ENCODE data around the gene NLGN1. TPM values are rescaled to one million over a fixed set of nuclear protein-coding genes. Genes with fewer than 3 reads are reported as not detected.
A peak's percentile ranks its signal among the peaks of the same experiment; 100 is the strongest.

Gene NLGN1
- total RNA-seq, 1 donor from 2014 or later = 50.2 TPM

DNA sequence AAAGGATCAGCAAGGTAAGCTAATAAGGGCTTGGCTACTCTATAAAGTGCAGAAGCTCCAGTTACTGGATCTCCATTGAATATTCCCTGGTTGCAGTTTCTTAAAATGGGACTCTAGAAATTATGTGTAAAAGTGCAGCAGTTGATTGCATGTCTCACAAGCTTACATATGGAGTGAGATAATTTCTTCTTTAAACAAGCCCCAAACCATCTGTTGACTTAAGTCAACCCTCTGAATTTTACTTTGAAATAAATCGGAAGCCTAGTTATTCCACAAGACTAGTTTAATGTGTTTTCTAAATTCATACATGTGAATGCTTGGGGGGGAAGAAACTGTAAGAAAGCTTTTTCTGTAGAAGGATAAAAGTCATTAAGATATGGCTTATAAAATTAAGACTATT is 664.2 kb downstream of the NLGN1 start:
- H3K4me3 Mint-ChIP-seq (ENCODE audit: unreplicated experiment) = no peak overlapping the region
- TF ChIP-seq, protein P1, sequence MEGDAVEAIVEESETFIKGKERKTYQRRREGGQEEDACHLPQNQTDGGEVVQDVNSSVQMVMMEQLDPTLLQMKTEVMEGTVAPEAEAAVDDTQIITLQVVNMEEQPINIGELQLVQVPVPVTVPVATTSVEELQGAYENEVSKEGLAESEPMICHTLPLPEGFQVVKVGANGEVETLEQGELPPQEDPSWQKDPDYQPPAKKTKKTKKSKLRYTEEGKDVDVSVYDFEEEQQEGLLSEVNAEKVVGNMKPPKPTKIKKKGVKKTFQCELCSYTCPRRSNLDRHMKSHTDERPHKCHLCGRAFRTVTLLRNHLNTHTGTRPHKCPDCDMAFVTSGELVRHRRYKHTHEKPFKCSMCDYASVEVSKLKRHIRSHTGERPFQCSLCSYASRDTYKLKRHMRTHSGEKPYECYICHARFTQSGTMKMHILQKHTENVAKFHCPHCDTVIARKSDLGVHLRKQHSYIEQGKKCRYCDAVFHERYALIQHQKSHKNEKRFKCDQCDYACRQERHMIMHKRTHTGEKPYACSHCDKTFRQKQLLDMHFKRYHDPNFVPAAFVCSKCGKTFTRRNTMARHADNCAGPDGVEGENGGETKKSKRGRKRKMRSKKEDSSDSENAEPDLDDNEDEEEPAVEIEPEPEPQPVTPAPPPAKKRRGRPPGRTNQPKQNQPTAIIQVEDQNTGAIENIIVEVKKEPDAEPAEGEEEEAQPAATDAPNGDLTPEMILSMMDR (IDR thresholded peaks at IDR 0.05; ENCODE audit: partially characterized antibody, unreplicated experiment) = no peak
- H3K9me3 Mint-ChIP-seq (ENCODE audit: unreplicated experiment) = no peaks in the 10 kb centered on the region
- no peak for DNase-seq
- no peak overlapping the region for H3K27ac Mint-ChIP-seq (ENCODE audit: unreplicated experiment)
- H3K36me3 Mint-ChIP-seq (ENCODE audit: unreplicated experiment) = peaks cover 4% of the 10 kb centered on the region
- H3K27me3 Mint-ChIP-seq (ENCODE audit: unreplicated experiment) = no peaks in the 10 kb centered on the region
- H3K4me1 Mint-ChIP-seq (ENCODE audit: low read depth, unreplicated experiment) = no peaks in the 10 kb centered on the region

DNA sequence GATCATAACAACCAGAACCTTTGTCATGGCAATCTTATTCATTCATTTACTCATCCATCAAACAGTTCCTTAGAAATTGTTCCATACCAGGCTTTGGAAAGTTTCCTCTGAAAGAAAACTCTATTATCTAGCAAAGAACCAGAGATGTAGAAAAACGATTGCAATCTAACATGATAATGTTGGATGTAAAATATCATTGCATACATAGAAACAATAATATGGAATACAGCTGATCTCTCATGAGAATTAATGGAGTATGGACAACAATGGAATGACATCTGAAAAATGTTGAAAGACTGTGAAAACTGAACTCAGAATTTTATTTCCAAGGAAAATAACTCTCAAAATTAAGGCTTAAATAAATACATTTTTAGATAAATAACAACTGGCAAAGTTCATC is 665.4 kb downstream of the NLGN1 start:
- Mint-ChIP-seq H3K4me3 (ENCODE audit: unreplicated experiment) (no peak overlapping the region), H3K9me3 (ENCODE audit: unreplicated experiment) (no peaks in the 10 kb centered on the region), H3K36me3 (ENCODE audit: unreplicated experiment) (peaks cover 4% of the 10 kb centered on the region), H3K27ac (ENCODE audit: unreplicated experiment) (no peak overlapping the region), H3K4me1 (ENCODE audit: low read depth, unreplicated experiment) (peaks cover 2% of the 10 kb centered on the region), H3K27me3 (ENCODE audit: unreplicated experiment) (no peaks in the 10 kb centered on the region)
- TF ChIP-seq, protein P1 (IDR thresholded peaks at IDR 0.05; ENCODE audit: partially characterized antibody, unreplicated experiment) = no peak
- DNase-seq = no peak

DNA sequence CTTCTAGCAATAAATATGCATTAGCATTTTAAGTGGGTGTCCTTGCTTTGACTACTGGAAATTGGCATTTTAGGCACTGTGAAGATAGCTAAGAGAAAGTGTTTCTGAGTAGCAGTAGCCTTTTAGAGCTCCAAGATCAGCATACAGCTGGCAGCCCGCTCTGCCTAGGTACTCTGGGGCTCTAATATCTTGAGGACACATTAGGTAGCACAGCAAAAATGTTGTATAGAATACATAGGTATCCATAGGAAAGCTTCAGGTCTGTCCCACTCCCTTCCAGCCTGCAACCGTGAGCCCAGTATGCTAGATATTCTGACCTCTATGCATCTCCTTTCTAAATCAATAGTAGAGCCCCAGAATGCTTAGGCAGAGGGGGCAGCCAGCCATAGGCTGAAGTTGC is 670.5 kb downstream of the NLGN1 start:
- Mint-ChIP-seq H3K36me3 (ENCODE audit: unreplicated experiment) (peaks cover under 1% of the 10 kb centered on the region), H3K27me3 (ENCODE audit: unreplicated experiment) (no peaks in the 10 kb centered on the region), H3K9me3 (ENCODE audit: unreplicated experiment) (no peaks in the 10 kb centered on the region), H3K4me3 (ENCODE audit: unreplicated experiment) (no peak overlapping the region), H3K27ac (ENCODE audit: unreplicated experiment) (no peak overlapping the region), H3K4me1 (ENCODE audit: low read depth, unreplicated experiment) (peaks cover 5% of the 10 kb centered on the region)
- DNase-seq = peak; percentile 14
- TF ChIP-seq, protein P1 (IDR thresholded peaks at IDR 0.05; ENCODE audit: partially characterized antibody, unreplicated experiment) = no peak

DNA sequence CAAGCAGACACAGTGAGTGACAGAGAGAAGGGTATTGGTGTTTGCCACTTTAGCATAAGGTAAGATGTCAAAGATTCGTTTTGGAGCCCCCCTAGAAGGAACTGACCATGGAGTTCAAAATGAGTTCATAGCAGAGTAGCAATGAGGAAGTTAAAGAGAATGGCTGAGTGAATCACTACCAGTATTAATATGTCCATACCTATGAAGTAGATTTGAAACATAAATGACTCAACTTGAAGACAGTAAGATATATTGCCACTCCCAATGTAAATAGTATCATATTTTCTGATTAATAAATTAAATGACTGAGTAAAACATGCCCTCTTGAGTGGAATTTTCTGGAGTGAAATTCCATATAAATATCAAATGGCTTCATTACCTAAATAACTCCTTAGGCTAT is 675.1 kb downstream of the NLGN1 start:
- H3K9me3 Mint-ChIP-seq (ENCODE audit: unreplicated experiment) = peaks cover 3% of the 10 kb centered on the region
- no peaks in the 10 kb centered on the region for H3K36me3 Mint-ChIP-seq (ENCODE audit: unreplicated experiment)
- no peak overlapping the region for H3K27ac Mint-ChIP-seq (ENCODE audit: unreplicated experiment)
- TF ChIP-seq, protein P1 (IDR thresholded peaks at IDR 0.05; ENCODE audit: partially characterized antibody, unreplicated experiment) = no peak
- peaks cover 9% of the 10 kb centered on the region for H3K4me1 Mint-ChIP-seq (ENCODE audit: low read depth, unreplicated experiment)
- peaks cover 4% of the 10 kb centered on the region for H3K27me3 Mint-ChIP-seq (ENCODE audit: unreplicated experiment)
- H3K4me3 Mint-ChIP-seq (ENCODE audit: unreplicated experiment) = no peak overlapping the region
- no peak for DNase-seq

DNA sequence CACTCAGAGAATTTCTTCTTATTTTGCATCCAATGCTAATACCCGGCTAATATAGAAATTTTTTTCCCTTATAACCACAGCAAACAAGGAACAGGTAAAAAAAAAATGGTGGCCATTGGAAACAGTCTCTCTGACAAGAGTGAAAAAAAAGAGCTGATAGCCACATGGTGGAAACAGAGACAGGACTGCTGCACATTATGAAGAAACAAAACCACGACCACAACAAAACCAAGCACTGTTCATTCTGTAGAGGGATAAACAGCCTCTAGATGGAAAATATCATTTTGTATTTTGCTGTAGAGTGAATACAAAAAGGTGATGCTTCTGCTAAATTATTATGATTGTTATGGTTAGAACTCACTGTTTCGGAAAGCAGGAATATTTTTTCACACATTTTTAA is 686.2 kb downstream of the NLGN1 start:
- H3K9me3 Mint-ChIP-seq (ENCODE audit: unreplicated experiment) = no peaks in the 10 kb centered on the region
- no peak overlapping the region for H3K27ac Mint-ChIP-seq (ENCODE audit: unreplicated experiment)
- peaks cover 2% of the 10 kb centered on the region for H3K27me3 Mint-ChIP-seq (ENCODE audit: unreplicated experiment)
- TF ChIP-seq, protein P1 (IDR thresholded peaks at IDR 0.05; ENCODE audit: partially characterized antibody, unreplicated experiment) = no peak
- H3K4me1 Mint-ChIP-seq (ENCODE audit: low read depth, unreplicated experiment) = peaks cover 1% of the 10 kb centered on the region
- H3K4me3 Mint-ChIP-seq (ENCODE audit: unreplicated experiment) = no peak overlapping the region
- no peaks in the 10 kb centered on the region for H3K36me3 Mint-ChIP-seq (ENCODE audit: unreplicated experiment)
- DNase-seq = no peak
